Bronchial epithelial cell (primary cell): Measurements from ENCODE around the gene RAET1L. TPM values are rescaled to one million over a fixed set of nuclear protein-coding genes. Genes with fewer than 3 reads are reported as not detected.
"Not testable (repeated sequence)": the region's sequence is repeated elsewhere in the genome, so short reads cannot be mapped to it uniquely, and the experiment has no call there.

Source experiments
- DNase-seq: peaks from one replicate; pipeline ENCODE4 v3.0.0-alpha.2; 2010; ENCODE audit warnings: low read depth
- FAIRE-seq: peaks from 2 replicates; lab custom pipeline; 2011; peaks lifted over from hg19 to GRCh38; lab: Jason Lieb, UNC
- H3K27me3 ChIP-seq: 2 replicates; pipeline ENCODE4 v1.5.1; 2011; ENCODE audit warnings: low read length; ENCODE audit not compliant: control insufficient read depth, insufficient read depth
- H3K36me3 ChIP-seq: 2 replicates; pipeline ENCODE4 v1.5.1; 2011; ENCODE audit warnings: low read length; ENCODE audit not compliant: control insufficient read depth, insufficient read depth
- H3K4me3 ChIP-seq: 2 replicates; pipeline ENCODE4 v1.5.1; 2011; ENCODE audit warnings: mild to moderate bottlenecking, low read depth, low read length, control low read depth
- total RNA-seq: library from RNA; depleted of rRNA; stranded (reverse); fragments of >200 nt; gene quantifications from 2 replicates; pipeline ENCODE4 v1.2.1, GENCODE V29; 2014
- TF ChIP-seq, protein P1 (sequence below): IDR thresholded peaks from 2 replicates; pipeline ENCODE4 v1.5.1; 2011; ENCODE audit warnings: mild to moderate bottlenecking, moderate library complexity, low read length, control low read depth, inconsistent platforms; ENCODE audit not compliant: insufficient read depth, severe bottlenecking

Gene RAET1L
- total RNA-seq, 1 donor from 2014 or later: 0.79 TPM

DNA sequence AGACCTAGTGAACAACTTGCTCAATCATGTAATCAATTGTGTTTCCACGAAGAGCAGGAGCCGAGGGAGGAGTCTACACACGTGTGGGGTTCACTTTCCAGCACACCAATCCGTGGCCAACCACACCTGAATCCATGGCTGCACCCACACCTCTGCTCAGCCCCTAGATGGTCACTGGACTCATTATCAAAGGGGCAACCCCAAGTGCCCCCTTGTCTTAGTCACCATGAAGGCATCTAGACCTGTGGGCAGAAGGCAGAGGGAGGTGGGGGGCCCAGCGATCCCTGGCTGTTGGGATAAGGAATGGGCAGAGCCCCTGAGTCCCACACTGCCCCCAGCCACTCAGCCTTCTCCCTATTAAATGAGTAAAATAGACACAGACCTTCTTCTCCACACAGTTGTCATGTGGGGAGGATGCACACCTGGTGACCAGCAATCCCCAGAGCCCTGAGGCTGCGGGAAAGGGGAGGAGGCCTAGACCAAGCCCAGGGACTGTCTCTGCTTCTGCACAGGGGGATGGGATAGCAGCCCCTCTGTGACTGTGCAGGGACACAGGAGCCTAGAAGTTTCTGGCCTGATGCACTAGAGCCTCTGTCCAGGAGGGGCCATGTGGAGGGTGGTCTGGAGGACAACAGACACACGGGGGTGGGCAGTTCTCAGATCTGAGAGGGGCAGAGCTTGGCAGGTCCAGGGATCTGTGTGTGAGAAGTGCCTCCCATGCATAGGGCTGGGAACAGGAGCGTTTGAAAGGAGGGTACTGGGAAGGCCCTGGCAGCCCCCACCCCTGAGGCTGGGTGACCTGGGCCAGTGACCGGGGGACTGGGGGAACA, 1.9 kb upstream of the RAET1L start:
- no peaks in the 10 kb centered on the region for H3K27me3 ChIP-seq
- H3K36me3 ChIP-seq: no peaks in the 10 kb centered on the region
- TF ChIP-seq, protein P1, sequence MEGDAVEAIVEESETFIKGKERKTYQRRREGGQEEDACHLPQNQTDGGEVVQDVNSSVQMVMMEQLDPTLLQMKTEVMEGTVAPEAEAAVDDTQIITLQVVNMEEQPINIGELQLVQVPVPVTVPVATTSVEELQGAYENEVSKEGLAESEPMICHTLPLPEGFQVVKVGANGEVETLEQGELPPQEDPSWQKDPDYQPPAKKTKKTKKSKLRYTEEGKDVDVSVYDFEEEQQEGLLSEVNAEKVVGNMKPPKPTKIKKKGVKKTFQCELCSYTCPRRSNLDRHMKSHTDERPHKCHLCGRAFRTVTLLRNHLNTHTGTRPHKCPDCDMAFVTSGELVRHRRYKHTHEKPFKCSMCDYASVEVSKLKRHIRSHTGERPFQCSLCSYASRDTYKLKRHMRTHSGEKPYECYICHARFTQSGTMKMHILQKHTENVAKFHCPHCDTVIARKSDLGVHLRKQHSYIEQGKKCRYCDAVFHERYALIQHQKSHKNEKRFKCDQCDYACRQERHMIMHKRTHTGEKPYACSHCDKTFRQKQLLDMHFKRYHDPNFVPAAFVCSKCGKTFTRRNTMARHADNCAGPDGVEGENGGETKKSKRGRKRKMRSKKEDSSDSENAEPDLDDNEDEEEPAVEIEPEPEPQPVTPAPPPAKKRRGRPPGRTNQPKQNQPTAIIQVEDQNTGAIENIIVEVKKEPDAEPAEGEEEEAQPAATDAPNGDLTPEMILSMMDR: no peak
- no peak overlapping the region for H3K4me3 ChIP-seq
- DNase-seq: no peak
- FAIRE-seq: no peak

DNA sequence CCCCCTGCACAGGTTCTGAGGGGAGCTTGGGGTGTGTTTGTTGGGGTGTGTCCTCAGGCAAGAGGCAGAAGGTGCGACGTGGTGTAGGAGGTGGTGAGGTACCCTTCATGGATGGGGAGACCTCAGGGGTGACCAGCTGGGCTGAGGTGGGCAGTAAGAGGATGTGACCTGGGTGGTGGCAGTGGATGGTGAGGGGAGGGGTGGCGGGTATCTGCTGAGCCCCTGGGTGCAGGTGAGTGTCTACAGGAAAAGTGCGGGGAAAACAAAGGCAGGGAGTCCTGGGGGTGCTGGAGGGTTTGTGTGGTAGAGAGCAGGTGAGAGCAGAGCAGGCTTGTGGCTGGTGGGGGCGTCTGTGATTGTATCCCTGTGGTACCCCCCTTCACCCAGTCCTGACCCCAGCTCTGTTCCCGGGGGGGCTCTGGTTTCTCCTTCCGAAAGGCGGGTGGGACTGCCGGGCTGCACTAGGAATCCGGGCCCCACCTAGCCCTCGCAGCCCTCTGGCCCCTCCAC, 631 bp downstream of the RAET1L start:
- FAIRE-seq: no peak
- DNase-seq: no peak
- TF ChIP-seq, protein P1: no peak
- Histone ChIP-seq H3K36me3 (no peaks in the 10 kb centered on the region), H3K4me3 (peak overlapping the region; percentile 14), H3K27me3 (no peaks in the 10 kb centered on the region)

DNA sequence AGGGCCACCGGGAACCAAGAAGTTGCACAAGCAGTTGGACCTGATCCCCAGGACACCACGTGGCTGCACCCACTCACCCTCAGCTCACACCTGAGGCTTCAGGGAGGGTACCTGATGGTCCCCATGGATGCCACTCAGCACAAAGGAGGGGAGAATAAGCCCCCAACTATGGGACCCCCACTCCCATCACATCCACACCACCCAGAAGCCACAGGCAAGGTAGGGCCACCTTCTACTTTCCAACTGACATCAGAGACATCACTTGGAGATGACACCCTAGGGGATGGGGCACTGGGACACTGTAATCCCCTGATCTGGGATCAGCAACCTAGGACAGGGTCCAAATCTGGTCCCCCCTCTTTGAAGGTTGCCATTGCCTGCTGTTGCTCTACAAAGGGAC, 1.3 kb downstream of the RAET1L start:
- H3K4me3 ChIP-seq, DNase-seq, H3K36me3 ChIP-seq, H3K27me3 ChIP-seq: not testable (repeated sequence)
- peak; percentile 40 for FAIRE-seq

DNA sequence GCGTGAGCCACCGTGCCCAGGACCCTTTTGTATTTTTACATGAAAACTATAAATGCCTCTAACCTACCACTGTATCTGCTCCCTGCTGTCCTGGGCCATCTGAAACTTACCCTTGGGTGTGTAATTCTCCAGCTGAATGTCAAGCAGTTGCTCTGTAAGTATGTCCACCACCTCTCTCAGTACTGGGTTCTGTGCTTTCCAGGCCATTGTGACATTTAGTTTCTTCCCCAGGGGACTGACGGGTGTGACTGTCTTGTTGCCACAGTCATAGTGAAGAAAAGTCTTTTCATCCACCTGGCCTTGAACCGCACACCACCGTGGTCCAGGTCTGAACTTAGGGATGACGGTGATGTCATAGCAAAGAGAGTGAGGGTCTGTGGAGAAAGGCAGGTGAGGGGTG, 3.5 kb downstream of the RAET1L start:
- not testable (repeated sequence) for FAIRE-seq, DNase-seq, H3K4me3 ChIP-seq, H3K36me3 ChIP-seq, H3K27me3 ChIP-seq

DNA sequence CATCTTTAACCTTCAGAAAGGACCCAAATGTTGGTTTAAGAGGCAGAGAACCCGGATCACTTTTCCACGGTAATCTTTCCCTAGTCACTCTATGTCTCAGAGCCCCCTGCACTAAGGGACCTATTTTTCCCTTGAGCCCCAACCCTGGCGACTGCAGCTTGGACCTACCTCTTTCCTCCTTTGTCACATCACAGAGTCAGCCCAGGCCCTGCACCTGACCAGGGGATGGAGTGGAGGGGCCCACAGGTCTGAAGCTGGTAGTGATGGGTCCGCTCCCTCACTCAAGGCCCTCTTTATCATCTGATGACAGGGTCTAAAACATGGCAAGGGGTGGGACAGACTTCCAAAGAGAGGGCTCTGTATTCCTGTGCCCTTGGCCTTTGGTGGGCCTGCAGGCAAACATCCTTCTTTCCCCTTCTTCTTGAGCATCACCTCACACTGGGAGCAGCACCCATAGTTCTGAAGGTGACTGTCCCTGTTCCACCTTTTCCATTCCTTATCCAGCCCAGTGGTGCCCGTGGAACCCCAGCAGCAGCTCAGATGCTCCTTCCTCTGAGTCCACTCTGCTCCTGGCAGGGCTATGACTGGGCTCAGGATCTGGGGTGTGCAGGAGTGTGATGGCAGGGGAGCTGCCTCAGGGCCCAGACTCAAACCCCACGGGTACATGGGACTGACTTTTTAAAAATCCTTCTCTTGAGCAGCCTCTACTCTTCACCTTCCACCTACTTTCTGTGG, 6.3 kb downstream of the RAET1L start:
- TF ChIP-seq, protein P1: no peak
- no peak for FAIRE-seq
- no peaks in the 10 kb centered on the region for H3K36me3 ChIP-seq
- DNase-seq: no peak
- no peak overlapping the region for H3K4me3 ChIP-seq
- H3K27me3 ChIP-seq: no peaks in the 10 kb centered on the region

DNA sequence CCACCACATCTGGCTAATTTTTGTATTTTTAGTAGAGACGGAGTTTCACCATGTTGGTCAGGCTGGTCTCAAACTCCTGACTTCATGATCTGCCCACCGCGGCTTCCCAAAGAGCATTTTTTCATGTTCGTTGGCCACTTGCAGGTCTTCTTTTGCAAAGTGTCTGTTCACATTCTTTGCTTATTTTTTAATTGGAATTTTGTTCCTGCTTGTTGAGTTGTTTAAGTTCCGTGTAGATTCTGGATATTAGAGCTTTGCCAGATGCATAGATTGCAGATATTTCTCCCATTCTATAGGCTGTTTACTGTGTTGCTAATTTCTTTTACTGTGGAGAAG, 8.2 kb downstream of the RAET1L start:
- not testable (repeated sequence) for FAIRE-seq

More for the DNA sequence above, 8.2 kb downstream of the RAET1L start:
- not testable (repeated sequence) for H3K27me3 ChIP-seq, DNase-seq, H3K4me3 ChIP-seq, H3K36me3 ChIP-seq
